SK-N-SH (cell line): Measurements from ENCODE around the gene MGAT5. TPM values are rescaled to one million over a fixed set of nuclear protein-coding genes. Genes with fewer than 3 reads are reported as not detected.

Experiments
- CTCF ChIA-PET: fragments of 300-600, 350-600 bp; formaldehyde crosslinking; extraction: SDS; loops from one replicate; lab custom pipeline; 2021; lab: Yijun Ruan, JAX
- POLR2A ChIA-PET: fragments of 350-600 bp; sonication (Branson Sonifier 250); formaldehyde crosslinking; extraction: SDS; loops from one replicate; lab custom pipeline; 2020; ENCODE audit warnings: antibody characterized with exemption, inconsistent platforms; lab: Yijun Ruan, JAX
- DNase-seq: peaks from one replicate; pipeline ENCODE4 v3.0.0; 2012
- H2AFZ ChIP-seq: fragments of 200-600 bp; sonication (generic); 2 replicates; pipeline ENCODE4 v1.8.1; 2016; ENCODE audit warnings: antibody characterized with exemption, mild to moderate bottlenecking, low read depth
- H3F3A ChIP-seq: fragments of 200-600 bp; sonication (generic); replicated peaks from 2 replicates; pipeline ENCODE3; 2016; ENCODE audit warnings: antibody characterized with exemption, mild to moderate bottlenecking; ENCODE audit not compliant: insufficient read depth
- H3K27ac ChIP-seq, 2 experiments: fragments of 200-500 bp in 1 of 2; fragments of 200-600 bp in 1 of 2; sonication (Bioruptor generic) in 1 of 2; sonication (generic), shearing (Covaris generic) in 1 of 2; 2 replicates each; pipeline versions ENCODE4 v1.5.1 to v1.6.1; 2014 to 2016; ENCODE audit warnings: low read depth in 2 of 2, inconsistent platforms in 1 of 2, low read length in 1 of 2, mild to moderate bottlenecking in 1 of 2, mixed read lengths in 1 of 2
- H3K27me3 ChIP-seq: fragments of 200-600 bp; sonication (generic), shearing (Covaris generic); 2 replicates; pipeline ENCODE4 v1.6.1; 2016; ENCODE audit warnings: mixed run types; ENCODE audit not compliant: insufficient read depth
- H3K36me3 ChIP-seq, 2 experiments: fragments of 200-500 bp in 1 of 2; fragments of 200-600 bp in 1 of 2; sonication (Bioruptor generic) in 1 of 2; sonication (generic) in 1 of 2; replicated peaks in 1 of 2; 2 replicates each; pipeline versions ENCODE3 to v1.5.1; 2014 to 2016; ENCODE audit warnings: low read length in 1 of 2, mild to moderate bottlenecking in 1 of 2; ENCODE audit not compliant: insufficient read depth in 2 of 2, control insufficient read depth in 1 of 2
- H3K4me1 ChIP-seq, 2 experiments: fragments of 200-500 bp in 1 of 2; fragments of 200-600 bp in 1 of 2; sonication (Bioruptor generic) in 1 of 2; sonication (generic), shearing (Covaris generic) in 1 of 2; 2 replicates each; pipeline versions ENCODE4 v1.5.1 to v1.6.1; 2014 to 2016; ENCODE audit warnings: low read depth in 1 of 2, low read length in 1 of 2, mixed run types in 1 of 2; ENCODE audit not compliant: insufficient read depth in 2 of 2, control insufficient read depth in 1 of 2
- H3K4me2 ChIP-seq: fragments of 200-600 bp; sonication (generic), shearing (Covaris generic); 2 replicates; pipeline ENCODE4 v1.6.1; 2017; ENCODE audit warnings: mixed run types
- H3K4me3 ChIP-seq, 2 experiments: fragments of 200-500 bp in 1 of 2; fragments of 200-600 bp in 1 of 2; sonication (Bioruptor generic) in 1 of 2; sonication (generic), shearing (Covaris generic) in 1 of 2; 2 replicates each; pipeline versions ENCODE4 v1.5.1 to v1.8.1; 2014 to 2016; ENCODE audit warnings: low read depth in 2 of 2, inconsistent platforms in 1 of 2, low read length in 1 of 2, mild to moderate bottlenecking in 1 of 2, mixed read lengths in 1 of 2, moderate library complexity in 1 of 2
- H3K79me2 ChIP-seq: fragments of 200-600 bp; sonication (generic); 2 replicates; pipeline ENCODE4 v1.8.1; 2017; ENCODE audit warnings: mild to moderate bottlenecking; ENCODE audit not compliant: insufficient read depth
- H3K9ac ChIP-seq: fragments of 200-600 bp; sonication (generic); 2 replicates; pipeline ENCODE4 v1.6.1; 2017; ENCODE audit warnings: mixed run types
- H3K9me2 ChIP-seq: fragments of 200-600 bp; sonication (generic); 2 replicates; pipeline ENCODE4 v1.6.1; 2017; ENCODE audit warnings: mixed run types
- H3K9me3 ChIP-seq: fragments of 200-600 bp; sonication (generic); 2 replicates; pipeline ENCODE4 v1.6.1; 2017; ENCODE audit warnings: mixed run types, mild to moderate bottlenecking, moderate library complexity
- H4K20me1 ChIP-seq: fragments of 200-600 bp; sonication (generic); 2 replicates; pipeline ENCODE4 v1.6.1; 2017; ENCODE audit warnings: mild to moderate bottlenecking, mixed run types; ENCODE audit not compliant: insufficient read depth
- CTCF ChIP-seq: fragments of 200-600 bp; sonication (generic); IDR thresholded peaks from 2 replicates; pipeline ENCODE4 v1.6.1; 2017; ENCODE audit warnings: antibody characterized with exemption, mild to moderate bottlenecking, moderate library complexity
- FOSL2 ChIP-seq: IDR thresholded peaks from 2 replicates; pipeline ENCODE4 v1.4.0; 2012; ENCODE audit warnings: low read depth, mild to moderate bottlenecking, moderate library complexity, borderline replicate concordance
- MAX ChIP-seq: IDR thresholded peaks from 2 replicates; pipeline ENCODE4 v1.4.0; 2012; ENCODE audit warnings: low read depth
- MEF2A ChIP-seq: IDR thresholded peaks from 2 replicates; pipeline ENCODE4 v1.4.0; 2012; ENCODE audit warnings: low read depth, borderline replicate concordance
- NFIC ChIP-seq: IDR thresholded peaks from 2 replicates; pipeline ENCODE4 v1.4.0; 2012; ENCODE audit warnings: borderline replicate concordance
- POLR2AphosphoS5 ChIP-seq: IDR thresholded peaks from 2 replicates; pipeline ENCODE4 v1.6.1; 2012; ENCODE audit warnings: low read depth, low read length
- RXRA ChIP-seq: IDR thresholded peaks from 2 replicates; pipeline ENCODE4 v1.4.0; 2012; ENCODE audit warnings: low read depth, mild to moderate bottlenecking, borderline replicate concordance
- SMC3 ChIP-seq: IDR thresholded peaks from 2 replicates; pipeline ENCODE4 v1.6.1; 2012; ENCODE audit warnings: low read depth, low read length, improper control_type of control experiment
- TAF1 ChIP-seq: IDR thresholded peaks from 2 replicates; pipeline ENCODE4 v1.6.1; 2012; ENCODE audit warnings: low read depth, mild to moderate bottlenecking, low read length, moderate library complexity, borderline replicate concordance
- TEAD4 ChIP-seq: IDR thresholded peaks from 2 replicates; pipeline ENCODE4 v1.4.0; 2012; ENCODE audit warnings: mild to moderate bottlenecking, borderline replicate concordance; ENCODE audit not compliant: insufficient read depth
- USF1 ChIP-seq: IDR thresholded peaks from 2 replicates; pipeline ENCODE4 v1.4.0; 2012; ENCODE audit warnings: low read depth, borderline replicate concordance
- WGBS: methylation state at CpG from one replicate; pipeline ENCODE4 v1.1.6; 2017; ENCODE audit warnings: low lambda C conversion rate; 5-methylcytosine and 5-hydroxymethylcytosine counted together
- polyA plus RNA-seq, 3 experiments: library from polyadenylated mRNA; depleted of rRNA; stranded (reverse); fragments of >200 nt; gene quantifications; 2 replicates each; pipeline ENCODE4 v1.2.3, GENCODE V29; 2012

MGAT5 gene
- polyA plus RNA-seq, 1 of the 3 experiments (the other 2 are of a cell fraction), result 18.2 TPM

DNA sequence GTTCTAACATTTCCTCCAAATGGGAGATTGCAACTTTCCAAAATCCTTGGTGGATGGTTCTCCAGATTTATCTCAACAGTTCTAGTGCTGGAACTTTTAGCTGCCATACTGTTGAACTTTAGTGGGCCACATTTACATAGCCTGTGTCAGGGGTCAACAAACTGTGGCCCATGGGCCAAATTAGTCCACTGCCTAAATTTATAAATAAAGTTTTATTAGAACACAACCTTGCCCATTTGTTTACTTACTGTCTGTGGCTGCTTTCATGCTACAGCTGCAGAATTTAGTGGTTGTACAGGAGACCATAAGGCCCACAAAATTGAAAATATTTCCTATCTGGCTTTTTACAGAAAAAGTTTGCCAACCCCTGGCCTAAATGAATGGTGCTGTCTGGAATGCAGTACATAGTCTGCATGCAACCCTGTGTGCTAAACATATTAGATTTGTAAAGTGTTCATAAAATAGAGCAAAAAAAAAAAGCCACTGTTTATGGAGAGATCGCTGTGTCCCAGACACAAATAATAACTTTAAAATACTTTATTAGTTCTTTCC is 30.3 kb downstream of the MGAT5 start (continued):
- TF ChIP-seq USF1, result no peak
- TF ChIP-seq, all 33 proteins: peak for 0

- H3K27ac ChIP-seq, result no peak overlapping the region
- no peak overlapping the region for H2AFZ ChIP-seq
- CTCF ChIA-PET, result interaction anchor here (0.6 to 1.5 kb wide), 3 partner anchors 9 to 125 kb away, joined by 3 read pairs; no protein-coding TSS in a partner anchor
- peaks cover 10 to 15% of the 10 kb centered on the region in 2 experiments; a peak in 2 of 4 replicates for H3K4me1 ChIP-seq
- H3K4me2 ChIP-seq, result no peak overlapping the region
- POLR2A ChIA-PET, result no interaction called here
- TF ChIP-seq FOSL2 (no peak), NFIC (no peak), MAX (no peak), MEF2A (no peak), SMC3 (no peak), POLR2AphosphoS5 (no peak), TAF1 (no peak)
- no peaks in the 10 kb centered on the region for H3K9me2 ChIP-seq
- H4K20me1 ChIP-seq, result no peaks in the 10 kb centered on the region
- no peaks in the 10 kb centered on the region for H3K9me3 ChIP-seq
- H3K79me2 ChIP-seq, result peaks cover 4% of the 10 kb centered on the region; the same call in 1 of the 2 replicates
- H3K27me3 ChIP-seq, result no peaks in the 10 kb centered on the region
- no peaks in the 10 kb centered on the region for H3K36me3 ChIP-seq
- WGBS, result 98% methylated on average over 2 of the region's 2 CpGs
- H3K9ac ChIP-seq, result no peak overlapping the region
- DNase-seq, result no peak
- H3K4me3 ChIP-seq, result no peak overlapping the region
- no peaks in the 10 kb centered on the region for H3F3A ChIP-seq
Observed at GRCh38 chr2:134287323-134287722, 33.5 kb downstream of the MGAT5 start.

DNA sequence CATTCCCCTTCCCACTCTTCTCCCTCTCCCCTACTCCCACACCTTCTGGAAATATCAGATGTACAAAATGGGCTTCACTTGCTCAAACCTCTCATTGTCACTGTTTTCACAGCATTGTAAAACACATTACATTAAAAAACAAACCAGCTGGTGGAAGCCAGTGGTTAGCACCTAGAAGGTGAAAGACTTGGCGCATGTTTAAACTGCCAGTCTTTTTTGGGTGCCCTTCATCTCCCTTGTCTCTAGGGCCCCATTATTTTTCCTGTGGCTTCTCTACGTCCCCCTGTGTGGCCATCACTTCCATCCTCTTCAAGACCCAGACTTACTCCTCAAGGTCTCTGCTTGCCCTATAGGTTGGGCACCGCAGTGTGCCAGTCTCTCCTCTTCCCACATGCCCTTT is 34.9 kb downstream of the MGAT5 start:
- no peak overlapping the region for H2AFZ ChIP-seq
- 98% methylated on average over 3 of the region's 3 CpGs for WGBS
- no peaks in the 10 kb centered on the region for H3K9me3 ChIP-seq
- H3K27ac ChIP-seq, result no peak overlapping the region; a peak in 1 of 4 replicates
- no peaks in the 10 kb centered on the region for H3K36me3 ChIP-seq
- no peak overlapping the region for H3K4me3 ChIP-seq
- DNase-seq, result no peak
- H3K4me1 ChIP-seq, result peaks cover 10 to 11% of the 10 kb centered on the region in 2 experiments; a peak in 2 of 4 replicates
- no peaks in the 10 kb centered on the region for H3F3A ChIP-seq
- no peaks in the 10 kb centered on the region for H4K20me1 ChIP-seq
- POLR2A ChIA-PET, result no interaction called here
- CTCF ChIA-PET, result interaction anchor here (1.5 kb wide), 1 partner anchor 38 kb away, joined by 3 read pairs; no protein-coding TSS in a partner anchor
- no peaks in the 10 kb centered on the region for H3K27me3 ChIP-seq
- no peak overlapping the region for H3K4me2 ChIP-seq
- peaks cover 4% of the 10 kb centered on the region; the same call in 1 of the 2 replicates for H3K79me2 ChIP-seq
- TF ChIP-seq MEF2A, result no peak
- no peak for TF ChIP-seq CTCF
- no peak for TF ChIP-seq POLR2AphosphoS5
- TF ChIP-seq TEAD4, result no peak
- no peak for TF ChIP-seq RXRA
- no peaks in the 10 kb centered on the region for H3K9me2 ChIP-seq
- no peak overlapping the region for H3K9ac ChIP-seq
